HG03139 (cell line): Measurements from ENCODE around the gene PPP1R9B.

Experiments used
- ATAC-seq: cut with Tn5 transposase; IDR thresholded peaks from one replicate; pipeline ENCODE4 v1.9.1; 2021; ENCODE audit not compliant: unreplicated experiment

PPP1R9B gene

DNA sequence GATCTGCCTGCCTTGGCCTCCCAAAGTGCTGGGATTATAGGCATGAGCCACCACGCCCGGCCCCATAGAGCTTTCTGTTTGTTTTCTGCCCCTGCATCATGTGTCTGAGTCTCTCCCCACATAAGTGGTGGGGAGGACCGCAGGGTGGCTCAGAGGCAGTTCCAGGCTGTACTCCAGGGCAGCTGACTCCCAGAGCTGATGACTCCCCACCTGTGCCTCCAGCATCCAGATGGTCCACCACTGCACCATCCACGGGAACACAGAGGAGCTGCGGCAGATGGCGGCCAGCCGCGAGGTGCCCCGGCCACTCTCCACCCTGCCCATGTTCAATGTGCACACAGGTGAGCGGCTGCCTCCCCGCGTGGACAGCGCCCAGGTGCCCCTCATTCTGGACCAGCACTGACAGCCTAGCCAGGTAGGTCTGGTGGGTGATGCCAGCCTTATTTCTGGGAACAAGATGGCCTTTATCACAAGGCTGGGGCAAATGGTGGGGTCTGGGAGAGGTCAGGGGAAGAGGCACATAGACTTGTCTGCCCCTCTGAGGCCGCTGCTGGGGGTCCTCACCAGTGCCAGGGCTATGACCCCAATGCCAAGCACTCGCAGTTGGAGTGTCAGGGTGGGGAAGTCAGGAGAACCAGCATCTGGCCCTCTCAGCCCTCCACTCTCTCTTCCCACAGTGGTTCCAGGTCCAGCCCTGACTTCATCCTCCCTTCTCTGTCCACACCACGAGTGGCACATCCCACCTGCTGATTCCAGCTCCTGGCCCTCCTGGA is 24.7 kb upstream of the PPP1R9B start:
- ATAC-seq: no peak

DNA sequence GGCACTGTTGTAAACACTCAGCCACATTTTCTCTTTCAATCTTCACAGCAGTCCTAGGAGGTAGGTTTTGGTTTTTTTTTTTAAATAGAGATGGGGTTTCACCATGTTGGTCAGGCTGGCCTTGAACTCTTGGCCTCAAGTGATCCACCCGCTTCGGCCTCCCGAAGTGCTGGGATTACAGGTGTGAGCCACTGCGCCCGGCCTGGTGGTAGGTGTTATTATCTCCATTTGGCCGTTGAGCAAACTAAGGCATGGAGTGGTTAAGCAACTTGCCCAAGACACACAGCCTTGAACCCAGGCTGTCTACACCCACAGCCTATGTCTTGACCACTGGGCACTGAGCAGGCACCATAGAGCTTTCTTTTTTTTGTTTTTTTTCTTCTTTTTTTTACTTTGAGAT is 24.0 kb upstream of the PPP1R9B start:
- ATAC-seq: no peak

DNA sequence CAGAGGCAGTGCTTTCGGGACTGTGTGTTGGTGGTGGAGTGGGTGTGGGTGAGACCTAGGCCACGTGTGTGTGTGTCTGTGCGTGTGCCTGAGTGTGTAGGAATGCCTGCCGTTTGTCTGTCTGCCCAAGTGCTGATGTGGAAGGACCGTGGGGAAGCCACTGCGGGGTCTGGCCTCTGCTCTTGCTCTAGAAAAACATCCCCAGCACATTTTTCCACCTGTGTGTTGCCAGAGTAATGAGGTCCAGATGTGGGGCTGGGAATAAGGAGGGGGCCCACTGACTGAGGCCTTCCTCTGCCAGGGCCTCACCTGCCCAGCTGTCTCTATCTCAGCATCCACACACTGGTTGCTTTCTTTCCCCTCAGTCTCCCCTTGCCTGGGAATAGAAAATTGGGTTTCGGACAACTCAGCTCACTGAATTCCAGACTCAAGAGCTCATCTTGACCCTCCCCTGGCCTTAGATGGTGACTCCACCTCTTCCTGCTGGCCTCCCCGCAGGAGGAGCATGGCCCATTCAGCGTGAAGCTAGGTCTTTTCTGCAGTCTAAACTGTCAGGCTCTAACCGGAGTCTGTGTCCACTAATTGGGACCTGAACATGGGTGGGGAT is 23.0 kb upstream of the PPP1R9B start:
- ATAC-seq: no peak

DNA sequence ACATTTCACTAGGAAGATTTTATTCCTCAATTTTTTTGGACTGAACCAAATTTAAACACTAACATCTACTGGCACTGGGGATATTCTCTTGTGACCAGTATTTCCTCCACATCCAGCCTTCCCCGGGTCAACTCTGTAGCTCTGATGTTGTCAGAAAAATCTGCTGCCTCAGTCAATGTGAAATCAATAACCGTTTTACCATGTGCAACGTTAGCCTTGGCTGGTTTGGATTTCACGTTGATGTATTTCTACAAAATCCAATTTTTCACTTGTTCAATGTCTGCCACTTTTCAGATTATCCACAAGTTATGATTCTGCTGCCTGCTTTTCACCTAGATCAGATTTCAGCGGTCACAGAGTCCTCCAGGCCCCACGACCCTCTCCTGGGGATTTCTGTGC is 22.5 kb upstream of the PPP1R9B start:
- ATAC-seq: no peak

DNA sequence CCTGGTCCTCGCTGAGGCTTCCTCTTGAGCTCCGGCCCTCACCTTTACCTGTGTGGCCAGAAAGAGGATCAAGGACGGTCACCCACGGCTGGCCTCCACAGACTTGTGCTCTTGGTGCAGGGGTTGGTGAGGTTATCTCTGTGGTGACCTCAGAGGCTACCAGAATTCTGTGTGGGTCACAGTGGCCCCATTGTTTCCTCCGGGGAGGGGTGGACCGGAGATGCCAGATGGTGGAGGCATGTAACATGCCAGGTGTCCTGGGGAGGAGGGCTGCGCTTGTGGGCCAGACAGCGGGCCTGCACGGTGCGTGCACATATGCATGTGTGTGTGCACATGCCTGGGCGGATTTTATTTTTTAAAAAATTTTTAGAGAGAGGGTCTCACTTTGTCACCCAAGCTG is 21.7 kb upstream of the PPP1R9B start:
- ATAC-seq: no peak

DNA sequence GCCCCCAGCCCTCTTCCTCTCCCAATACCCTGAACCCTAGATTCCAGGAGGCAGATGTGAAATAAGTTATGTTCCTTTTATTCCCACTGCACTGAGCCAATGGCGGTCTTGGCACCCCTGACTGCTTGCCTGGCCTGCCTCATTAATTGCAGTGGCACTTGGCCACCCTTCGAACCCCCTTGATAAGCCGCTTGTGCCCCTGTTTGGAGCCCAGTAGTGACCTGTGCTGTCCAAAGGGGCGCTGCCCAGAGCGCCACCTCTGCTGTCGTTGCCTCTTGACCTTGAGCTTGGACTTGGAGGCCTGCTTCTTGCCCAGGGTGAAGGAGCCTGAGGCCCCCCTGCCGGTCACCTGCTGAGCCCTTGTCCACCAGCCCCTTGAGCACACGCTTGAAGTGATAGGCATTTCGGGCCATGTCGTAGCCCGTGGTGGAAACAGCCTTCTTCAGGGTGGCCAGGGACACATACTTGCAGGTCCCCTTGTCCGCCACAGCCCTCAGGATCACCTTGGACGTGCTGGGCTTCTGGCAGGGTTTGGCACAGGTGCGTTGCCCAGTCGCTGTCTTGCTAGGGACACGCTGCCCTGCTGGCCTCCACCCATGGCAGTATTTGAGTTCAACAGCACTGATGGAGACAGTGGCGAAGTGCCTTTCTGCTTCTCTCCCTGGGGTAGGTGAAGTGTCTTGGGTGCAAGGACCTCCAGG is 21.0 kb upstream of the PPP1R9B start:
- ATAC-seq: no peak

DNA sequence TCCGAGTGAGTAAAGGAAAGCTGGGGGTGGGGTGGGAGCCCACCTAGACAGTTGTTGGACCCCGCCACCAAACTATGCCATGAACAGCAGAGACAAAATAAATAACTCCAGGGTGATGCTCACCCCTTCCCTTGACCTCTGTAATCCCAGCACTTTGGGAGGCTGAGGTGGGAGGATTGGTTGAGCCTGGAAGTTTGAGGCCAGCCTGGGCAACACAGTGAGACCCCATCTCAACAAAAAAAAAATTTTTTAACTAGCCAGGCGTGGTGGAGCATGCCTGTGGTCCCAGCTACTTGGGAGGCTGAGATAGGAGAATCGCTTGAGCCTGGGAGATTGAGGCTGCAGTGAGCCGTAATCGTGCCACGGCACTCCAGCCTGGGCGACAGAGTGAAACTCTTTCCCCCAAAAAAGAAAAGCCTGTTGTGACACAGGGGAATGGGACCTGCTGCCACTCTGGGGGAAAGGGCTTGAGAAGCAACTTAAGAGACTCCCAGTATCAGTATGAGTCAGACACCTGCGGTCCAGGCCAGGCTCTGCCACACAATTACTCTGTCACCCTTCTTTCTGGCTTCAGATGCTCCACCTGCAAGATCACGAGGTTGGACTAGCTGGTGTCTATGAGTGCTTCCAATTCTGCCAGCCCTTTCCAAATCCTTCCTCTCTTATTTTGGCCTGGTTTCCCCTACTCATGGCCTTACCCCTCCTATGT is 20.3 kb upstream of the PPP1R9B start:
- no peak for ATAC-seq

DNA sequence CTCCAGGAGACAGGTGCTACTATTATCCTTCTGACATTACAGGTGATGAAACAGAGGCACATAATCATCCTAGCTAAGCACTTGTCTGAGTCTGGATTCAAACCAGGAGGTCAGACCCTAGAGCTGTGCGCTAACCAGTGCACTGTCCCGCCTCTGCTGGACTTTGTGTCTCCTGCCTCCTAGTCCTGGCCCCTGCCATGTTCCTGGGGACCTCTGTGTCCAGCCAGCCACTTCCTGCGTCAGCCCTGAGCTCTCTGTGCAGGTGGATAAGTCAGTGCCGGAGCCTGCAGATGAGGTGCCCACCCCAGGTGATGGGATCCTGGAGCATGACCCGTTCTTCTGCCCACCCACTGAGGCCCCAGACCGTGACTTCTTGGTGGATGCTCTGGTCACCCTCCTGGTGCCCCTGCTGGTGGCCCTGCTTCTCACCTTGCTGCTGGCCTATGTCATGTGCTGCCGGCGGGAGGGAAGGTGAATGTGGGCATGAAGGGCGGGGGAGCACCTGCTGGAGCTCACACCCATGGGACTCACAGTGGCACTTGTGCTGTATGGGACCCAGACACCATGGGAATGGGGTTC is 19.5 kb upstream of the PPP1R9B start:
- ATAC-seq: no peak

DNA sequence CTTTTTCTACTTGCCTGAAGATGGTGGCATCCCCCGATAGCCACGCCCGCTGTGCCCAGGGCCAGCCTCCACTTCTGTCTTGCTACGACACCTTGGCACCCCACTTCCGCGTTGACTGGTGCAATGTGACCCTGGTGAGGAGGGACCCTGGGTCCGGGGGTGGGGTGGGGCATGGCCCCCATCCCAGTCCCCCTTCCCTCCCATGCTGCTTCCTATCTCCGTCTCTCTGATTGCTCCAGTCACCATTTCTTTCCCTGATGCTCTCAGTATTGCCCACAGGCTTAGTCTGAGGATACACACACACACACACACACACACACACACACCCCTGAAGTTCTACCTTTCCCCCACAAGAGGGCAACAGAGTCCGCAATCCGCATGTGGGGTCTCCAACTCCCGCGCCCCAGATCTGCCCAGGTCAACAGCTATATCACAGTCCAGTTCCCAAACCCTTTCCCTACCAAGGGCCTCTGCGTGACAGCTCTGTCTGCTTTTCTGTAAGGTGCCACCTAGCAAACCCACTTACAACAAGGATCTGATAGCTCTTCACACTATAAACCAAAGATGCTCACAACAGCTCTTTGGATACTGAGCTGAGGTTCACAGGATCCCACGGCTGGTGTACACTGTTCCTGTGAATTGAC is 18.8 kb upstream of the PPP1R9B start:
- ATAC-seq: no peak

DNA sequence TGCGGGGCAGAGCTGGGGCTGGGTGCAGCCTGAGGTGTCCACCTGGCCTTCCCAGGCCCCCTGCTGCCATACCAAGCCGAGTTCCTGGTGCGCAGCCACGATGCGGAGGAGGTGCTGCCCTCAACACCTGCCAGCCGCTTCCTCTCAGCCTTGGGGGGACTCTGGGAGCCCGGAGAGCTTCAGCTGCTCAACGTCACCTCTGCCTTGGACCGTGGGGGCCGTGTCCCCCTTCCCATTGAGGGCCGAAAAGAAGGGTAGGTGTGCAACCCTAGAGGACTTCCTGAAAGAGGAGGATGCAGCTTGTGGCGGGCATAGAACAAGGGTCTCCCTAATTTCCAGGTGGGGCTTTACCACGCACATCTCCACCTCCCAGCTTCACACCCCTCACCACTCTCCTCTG is 17.8 kb upstream of the PPP1R9B start:
- ATAC-seq: no peak

DNA sequence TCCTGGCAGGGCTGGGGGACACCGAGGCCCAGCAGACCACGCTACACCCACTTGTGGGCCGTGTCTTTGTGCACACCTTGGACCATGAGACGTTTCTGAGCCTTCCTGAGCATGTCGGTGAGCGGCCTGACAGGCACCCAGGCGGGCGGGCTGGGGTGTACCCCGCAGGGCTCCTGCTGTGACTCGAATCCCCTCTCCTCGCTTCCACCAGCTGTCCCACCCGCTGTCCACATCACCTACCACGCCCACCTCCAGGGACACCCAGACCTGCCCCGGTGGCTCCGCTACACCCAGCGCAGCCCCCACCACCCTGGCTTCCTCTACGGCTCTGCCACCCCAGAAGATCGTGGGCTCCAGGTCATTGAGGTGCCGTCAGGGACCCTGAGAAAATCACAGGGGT is 16.9 kb upstream of the PPP1R9B start:
- no peak for ATAC-seq

DNA sequence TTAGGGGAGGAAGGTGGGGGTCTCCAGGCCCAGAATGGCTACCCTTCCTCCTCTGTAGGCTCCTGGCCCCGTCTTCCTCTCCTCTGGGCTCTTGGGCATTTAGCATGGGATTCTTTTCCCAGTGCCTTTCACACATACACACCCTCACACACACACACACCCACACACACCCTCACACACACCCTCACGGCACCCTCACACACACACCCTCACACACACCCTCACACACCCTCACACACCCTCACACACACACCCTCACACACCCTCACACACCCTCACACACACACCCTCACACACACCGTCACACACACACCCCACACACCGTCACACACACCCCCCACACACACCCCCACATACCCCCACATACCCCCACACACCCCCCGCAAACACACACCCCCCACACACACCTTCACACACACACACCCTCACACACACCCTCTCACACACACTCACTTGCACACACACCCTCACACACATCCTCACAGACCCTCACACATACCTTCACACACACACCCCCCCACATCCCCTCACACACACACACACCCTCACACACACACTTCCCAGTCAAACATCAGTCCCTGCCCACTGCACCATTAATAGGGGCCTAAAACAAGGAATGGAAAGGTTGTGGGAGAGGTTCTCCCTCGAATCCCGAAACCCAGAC is 16.2 kb upstream of the PPP1R9B start:
- ATAC-seq: no peak

DNA sequence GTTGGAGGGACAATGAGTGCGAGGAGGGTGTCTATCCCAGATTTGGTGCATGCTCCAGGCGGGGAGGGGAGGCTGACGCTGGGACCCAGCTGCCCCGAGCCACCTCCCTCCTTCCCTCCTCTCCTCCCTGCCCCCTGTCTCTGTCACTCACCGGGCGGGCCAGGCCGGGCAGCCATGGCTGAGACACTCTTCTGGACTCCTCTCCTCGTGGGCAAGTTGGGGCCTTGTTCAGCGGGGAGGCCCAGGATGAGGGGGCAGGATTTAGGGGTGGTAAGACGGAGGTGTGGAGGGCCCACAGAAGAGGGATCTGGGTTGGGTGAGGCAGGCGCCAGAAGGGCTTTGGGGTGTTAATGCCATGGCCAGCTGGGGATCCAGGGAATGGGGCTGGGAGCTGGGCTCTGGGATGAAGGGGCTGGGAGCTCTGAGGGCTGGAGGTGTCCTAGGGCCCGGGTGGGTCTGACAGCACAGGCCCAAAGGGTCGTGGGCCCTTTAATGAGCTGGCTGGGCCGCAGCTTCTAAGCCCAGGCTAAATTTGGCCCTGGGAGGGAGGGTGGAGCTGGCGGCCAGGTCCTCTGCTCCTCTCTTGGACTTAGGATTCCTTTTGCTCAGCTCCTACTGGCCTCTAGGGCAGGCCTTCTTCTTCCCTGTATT is 15.5 kb upstream of the PPP1R9B start, which contains the start of gene SGCA:
TSS of gene SGCA (plus strand) at position 139 of the 651 bp plus-strand sequence. CDS start at position 175, 36 bp downstream.
- no peak for ATAC-seq

DNA sequence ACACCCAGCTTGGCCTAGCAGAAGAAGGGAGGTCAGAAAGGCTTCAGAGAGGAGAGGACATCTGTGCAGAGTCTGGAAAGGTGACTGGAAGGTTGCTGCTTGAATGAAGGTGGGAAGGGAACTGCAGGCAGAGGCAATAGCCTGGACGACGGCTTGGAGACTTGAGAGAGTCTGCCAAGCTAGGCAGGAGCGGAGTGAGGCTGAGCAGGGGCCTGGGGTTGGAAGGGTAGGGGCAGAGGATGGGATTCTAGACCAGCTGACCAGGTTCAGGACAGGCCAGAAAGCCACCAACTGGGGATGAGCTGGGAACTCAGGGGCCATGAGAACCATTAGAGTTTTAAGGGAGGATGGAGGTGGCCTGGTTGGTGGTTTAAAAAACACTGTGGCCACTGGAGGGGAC is 15.0 kb upstream of the PPP1R9B start:
- no peak for ATAC-seq

DNA sequence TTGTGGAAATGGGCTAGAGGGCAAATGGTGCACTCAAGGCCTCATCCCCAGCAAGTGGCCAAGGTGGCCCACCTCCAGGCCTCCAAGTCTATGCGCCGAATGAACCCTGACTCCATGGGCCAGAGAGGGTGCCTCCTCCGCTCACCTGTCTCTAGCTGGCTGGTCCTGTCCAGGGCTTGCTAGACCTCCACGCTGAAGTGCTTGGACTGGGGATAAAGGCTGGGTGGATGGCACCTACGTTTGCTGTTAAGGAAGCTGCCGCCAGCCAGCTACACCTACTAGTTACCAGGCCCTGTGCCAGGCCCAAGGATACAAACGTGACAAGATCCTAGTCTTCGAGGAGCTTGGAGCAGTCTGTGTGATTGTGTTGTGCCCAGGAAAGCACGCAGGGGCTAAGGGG is 14.6 kb upstream of the PPP1R9B start:
- ATAC-seq: no peak

DNA sequence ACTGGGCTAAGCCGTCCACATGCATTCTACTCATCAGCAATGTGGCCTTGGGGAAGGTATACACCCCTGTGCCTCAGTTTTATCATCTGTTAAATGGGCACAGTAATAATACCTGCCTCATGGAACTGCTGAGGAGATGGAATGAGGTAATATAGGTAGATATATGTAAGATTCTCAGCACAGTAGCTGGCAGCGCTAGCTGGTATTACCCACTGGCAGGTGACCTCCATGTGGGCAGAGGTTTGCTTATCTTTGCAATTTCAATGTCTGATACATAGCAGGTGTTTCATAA is 14.2 kb upstream of the PPP1R9B start:
- no peak for ATAC-seq

DNA sequence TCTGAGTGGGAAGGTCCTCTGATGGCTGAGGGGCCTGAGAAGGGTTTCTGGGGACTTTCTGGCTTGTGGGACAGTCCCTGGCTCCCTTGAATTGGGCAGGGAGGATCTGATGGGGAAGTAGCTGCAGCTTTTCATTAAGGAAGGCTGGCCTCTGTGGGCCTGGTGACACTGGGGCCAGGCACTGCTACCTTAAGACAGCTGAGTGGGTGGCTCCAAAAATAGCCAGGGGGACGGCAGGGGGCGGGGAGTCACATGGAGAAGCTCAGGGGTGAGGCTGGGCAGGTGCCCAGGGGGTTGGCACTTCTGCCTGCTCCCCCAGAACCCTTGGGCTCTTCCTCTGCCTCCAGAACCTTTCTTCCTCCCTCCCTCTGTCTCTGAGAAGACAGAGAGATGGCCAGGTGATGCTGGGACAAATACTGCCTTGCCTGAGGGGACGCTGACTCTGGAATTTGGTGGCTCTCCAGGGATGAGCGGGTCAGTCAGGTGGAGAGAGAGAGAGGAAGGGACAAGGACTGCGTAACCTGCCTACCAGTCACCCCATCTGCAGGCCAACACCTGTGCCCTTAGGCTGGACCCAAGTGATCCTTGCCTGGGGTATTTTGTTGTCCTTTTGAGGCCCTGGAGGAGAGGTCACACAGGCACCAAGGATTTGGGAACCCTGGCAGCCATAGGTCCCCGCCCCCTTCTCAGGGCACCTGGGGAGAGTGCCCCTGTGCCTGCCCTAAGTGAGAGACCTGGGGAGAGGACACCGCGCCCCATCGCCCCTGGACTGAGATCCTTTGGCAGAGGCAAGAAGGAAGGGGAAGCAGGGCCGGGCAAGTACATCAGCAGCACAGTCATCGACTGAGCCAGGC is 13.6 kb upstream of the PPP1R9B start:
- ATAC-seq: no peak

DNA sequence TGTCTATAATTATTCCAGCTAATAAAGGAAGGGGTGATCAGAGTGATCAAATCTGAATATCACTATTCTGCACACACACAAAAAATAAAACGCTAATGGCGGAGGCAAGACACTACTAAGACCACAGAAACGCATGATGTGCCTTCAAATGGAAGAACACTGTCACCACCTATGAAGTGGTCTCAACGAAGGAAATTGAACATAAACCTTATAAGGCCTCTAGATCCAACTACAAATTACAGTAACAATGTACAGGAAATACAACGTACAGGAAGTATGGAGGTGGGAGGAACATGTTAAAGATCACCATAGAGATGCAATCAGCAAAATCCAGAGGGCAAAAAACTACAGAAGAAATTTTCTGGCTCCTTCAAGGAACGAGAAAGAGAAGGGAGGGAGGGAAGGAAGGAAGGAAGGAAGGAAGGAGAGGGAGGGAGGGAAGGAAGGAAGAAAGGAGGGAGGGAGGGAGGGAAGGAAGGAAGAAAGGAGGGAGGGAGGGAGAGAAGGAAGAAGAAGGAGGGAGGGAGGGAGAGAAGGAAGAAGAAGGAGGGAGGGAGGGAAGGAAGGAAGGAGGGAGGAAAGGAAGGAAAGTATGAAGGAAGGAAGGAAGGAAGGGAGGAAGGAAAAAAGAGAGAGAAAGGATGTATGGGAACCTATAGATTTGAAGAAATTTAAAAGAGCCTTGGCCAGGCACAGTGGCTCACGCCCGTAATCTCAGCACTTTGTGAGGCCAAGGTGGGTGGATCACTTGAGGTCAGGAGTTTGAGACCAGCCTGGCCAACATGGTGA is 12.2 kb upstream of the PPP1R9B start:
- no peak for ATAC-seq
